Astrocyte (in vitro differentiated cells and primary cell): ENCODE measurements around the gene FAM98C.
"Not testable (repeated sequence)": the region's sequence is repeated elsewhere in the genome, so short reads cannot be mapped to it uniquely, and the experiment has no call there.

Source experiments
- CTCF ChIP-seq: IDR thresholded peaks from 2 replicates; pipeline ENCODE4 v1.5.1; 2011; ENCODE audit warnings: low read depth, mild to moderate bottlenecking, inconsistent platforms, low read length, moderate library complexity; ENCODE audit not compliant: insufficient read depth
- EZH2 ChIP-seq: IDR thresholded peaks from 2 replicates; pipeline ENCODE4 v1.6.1; 2012; ENCODE audit warnings: mild to moderate bottlenecking, low read length, inconsistent platforms; ENCODE audit not compliant: insufficient read depth

- not testable (repeated sequence) for TF ChIP-seq CTCF, EZH2
Observed at GRCh38 chr19:38410407-38410806, 7.5 kb downstream of the FAM98C start.
